Activated naive CD4-positive, alpha-beta T cell treated with anti-CD3 and anti-CD28 coated beads, Interleukin-2, amount 50 U/mL, for 24 hours (primary cell): ENCODE measurements around the gene ENPP7.

ENCODE experiments used
- H3K27ac Mint-ChIP-seq: one replicate; pipeline ENCODE4 v1.8.0; 2021; ENCODE audit warnings: mild to moderate bottlenecking, mixed read lengths
- H3K27me3 Mint-ChIP-seq: one replicate; pipeline ENCODE4 v1.8.0; 2021; ENCODE audit warnings: mixed read lengths
- H3K36me3 Mint-ChIP-seq: one replicate; pipeline ENCODE4 v1.8.0; 2021; ENCODE audit warnings: mixed read lengths
- H3K4me1 Mint-ChIP-seq: one replicate; pipeline ENCODE4 v1.8.0; 2021; ENCODE audit warnings: mixed read lengths
- H3K4me3 Mint-ChIP-seq: one replicate; pipeline ENCODE4 v1.8.0; 2021; ENCODE audit warnings: mild to moderate bottlenecking, mixed read lengths
- H3K9me3 Mint-ChIP-seq: one replicate; pipeline ENCODE4 v1.8.0; 2021; ENCODE audit warnings: mixed read lengths

Gene ENPP7

GRCh38 chr17:79715098-79715942 lies 15.4 kb upstream of the ENPP7 start:
- no peaks in the 10 kb centered on the region for H3K36me3 Mint-ChIP-seq
- no peaks in the 10 kb centered on the region for H3K4me1 Mint-ChIP-seq
- H3K4me3 Mint-ChIP-seq, result no peak overlapping the region
- no peak overlapping the region for H3K27ac Mint-ChIP-seq
- H3K27me3 Mint-ChIP-seq, result peaks cover 2% of the 10 kb centered on the region
- H3K9me3 Mint-ChIP-seq, result no peaks in the 10 kb centered on the region

- H3K27me3 Mint-ChIP-seq, result peaks cover 2% of the 10 kb centered on the region
- no peaks in the 10 kb centered on the region for H3K4me1 Mint-ChIP-seq
- H3K27ac Mint-ChIP-seq, result no peak overlapping the region
- no peaks in the 10 kb centered on the region for H3K36me3 Mint-ChIP-seq
- H3K9me3 Mint-ChIP-seq, result no peaks in the 10 kb centered on the region
- H3K4me3 Mint-ChIP-seq, result no peak overlapping the region
Observed at GRCh38 chr17:79715943-79716797, 14.6 kb upstream of the ENPP7 start.

- H3K27ac Mint-ChIP-seq, result no peak overlapping the region
- no peaks in the 10 kb centered on the region for H3K9me3 Mint-ChIP-seq
- no peaks in the 10 kb centered on the region for H3K36me3 Mint-ChIP-seq
- no peak overlapping the region for H3K4me3 Mint-ChIP-seq
- peaks cover 1% of the 10 kb centered on the region for H3K27me3 Mint-ChIP-seq
- H3K4me1 Mint-ChIP-seq, result no peaks in the 10 kb centered on the region
Observed at GRCh38 chr17:79720705-79721292, 9.9 kb upstream of the ENPP7 start.

GRCh38 chr17:79721993-79722671 lies 8.6 kb upstream of the ENPP7 start:
- H3K4me3 Mint-ChIP-seq, result no peak overlapping the region
- peaks cover 1% of the 10 kb centered on the region for H3K27me3 Mint-ChIP-seq
- no peaks in the 10 kb centered on the region for H3K4me1 Mint-ChIP-seq
- H3K36me3 Mint-ChIP-seq, result no peaks in the 10 kb centered on the region
- H3K27ac Mint-ChIP-seq, result no peak overlapping the region
- H3K9me3 Mint-ChIP-seq, result no peaks in the 10 kb centered on the region

- H3K4me1 Mint-ChIP-seq, result peaks cover 2% of the 10 kb centered on the region
- no peak overlapping the region for H3K4me3 Mint-ChIP-seq
- H3K36me3 Mint-ChIP-seq, result no peaks in the 10 kb centered on the region
- peaks cover 1% of the 10 kb centered on the region for H3K27me3 Mint-ChIP-seq
- H3K9me3 Mint-ChIP-seq, result no peaks in the 10 kb centered on the region
- no peak overlapping the region for H3K27ac Mint-ChIP-seq
Observed at GRCh38 chr17:79722787-79723186, 8.0 kb upstream of the ENPP7 start.

- H3K4me1 Mint-ChIP-seq, result peaks cover 17% of the 10 kb centered on the region
- H3K4me3 Mint-ChIP-seq, result peak overlapping the region; percentile 66
- H3K27me3 Mint-ChIP-seq, result no peaks in the 10 kb centered on the region
- H3K36me3 Mint-ChIP-seq, result no peaks in the 10 kb centered on the region
- H3K9me3 Mint-ChIP-seq, result no peaks in the 10 kb centered on the region
- peak overlapping the region; percentile 70 for H3K27ac Mint-ChIP-seq
Observed at GRCh38 chr17:79728169-79728907, 2.4 kb upstream of the ENPP7 start.

GRCh38 chr17:79728908-79729471 lies 1.8 kb upstream of the ENPP7 start:
- Mint-ChIP-seq H3K4me1 (peaks cover 17% of the 10 kb centered on the region), H3K4me3 (peak overlapping the region; percentile 39), H3K9me3 (no peaks in the 10 kb centered on the region), H3K27me3 (no peaks in the 10 kb centered on the region), H3K27ac (no peak overlapping the region), H3K36me3 (no peaks in the 10 kb centered on the region)

- Mint-ChIP-seq H3K27ac (no peak overlapping the region), H3K27me3 (no peaks in the 10 kb centered on the region), H3K4me1 (peaks cover 17% of the 10 kb centered on the region), H3K36me3 (no peaks in the 10 kb centered on the region), H3K4me3 (no peak overlapping the region), H3K9me3 (no peaks in the 10 kb centered on the region)
Observed at GRCh38 chr17:79729761-79730160, 982 bp upstream of the ENPP7 start.

GRCh38 chr17:79730437-79730768 lies 340 bp upstream of the ENPP7 start:
- H3K4me3 Mint-ChIP-seq, result no peak overlapping the region
- no peaks in the 10 kb centered on the region for H3K9me3 Mint-ChIP-seq
- no peaks in the 10 kb centered on the region for H3K36me3 Mint-ChIP-seq
- H3K4me1 Mint-ChIP-seq, result peaks cover 17% of the 10 kb centered on the region
- no peak overlapping the region for H3K27ac Mint-ChIP-seq
- H3K27me3 Mint-ChIP-seq, result no peaks in the 10 kb centered on the region

GRCh38 chr17:79732254-79732653 lies 1.5 kb downstream of the ENPP7 start:
- Mint-ChIP-seq H3K4me3 (no peak overlapping the region), H3K36me3 (no peaks in the 10 kb centered on the region), H3K4me1 (peaks cover 17% of the 10 kb centered on the region), H3K9me3 (no peaks in the 10 kb centered on the region), H3K27me3 (no peaks in the 10 kb centered on the region), H3K27ac (no peak overlapping the region)

GRCh38 chr17:79732804-79733691 lies 2.3 kb downstream of the ENPP7 start:
- Mint-ChIP-seq H3K27ac (no peak overlapping the region), H3K4me3 (no peak overlapping the region)

GRCh38 chr17:79733692-79734070 lies 2.9 kb downstream of the ENPP7 start:
- Mint-ChIP-seq H3K9me3 (no peaks in the 10 kb centered on the region), H3K4me1 (peaks cover 7% of the 10 kb centered on the region), H3K4me3 (no peak overlapping the region), H3K27ac (no peak overlapping the region), H3K27me3 (peaks cover under 1% of the 10 kb centered on the region), H3K36me3 (no peaks in the 10 kb centered on the region)

More at GRCh38 chr17:79732804-79733691, 2.3 kb downstream of the ENPP7 start:
- Mint-ChIP-seq H3K9me3 (no peaks in the 10 kb centered on the region), H3K27me3 (no peaks in the 10 kb centered on the region), H3K36me3 (no peaks in the 10 kb centered on the region), H3K4me1 (peaks cover 12% of the 10 kb centered on the region)

GRCh38 chr17:79735096-79735495 lies 4.4 kb downstream of the ENPP7 start:
- Mint-ChIP-seq H3K27ac (no peak overlapping the region), H3K4me3 (no peak overlapping the region), H3K27me3 (peaks cover 15% of the 10 kb centered on the region), H3K4me1 (no peaks in the 10 kb centered on the region), H3K36me3 (no peaks in the 10 kb centered on the region), H3K9me3 (no peaks in the 10 kb centered on the region)
